HL-60 (cell line): Measurements from ENCODE around the gene MGAT4A.

ENCODE experiments used
- CTCF ChIP-seq: IDR thresholded peaks from one replicate; pipeline ENCODE4 v1.5.1; 2011; ENCODE audit warnings: low read length, control low read depth, inconsistent platforms; ENCODE audit not compliant: insufficient read depth
- POLR2AphosphoS5 ChIP-seq: IDR thresholded peaks from 2 replicates; pipeline ENCODE4 v1.6.1; 2012; ENCODE audit warnings: low read depth

DNA sequence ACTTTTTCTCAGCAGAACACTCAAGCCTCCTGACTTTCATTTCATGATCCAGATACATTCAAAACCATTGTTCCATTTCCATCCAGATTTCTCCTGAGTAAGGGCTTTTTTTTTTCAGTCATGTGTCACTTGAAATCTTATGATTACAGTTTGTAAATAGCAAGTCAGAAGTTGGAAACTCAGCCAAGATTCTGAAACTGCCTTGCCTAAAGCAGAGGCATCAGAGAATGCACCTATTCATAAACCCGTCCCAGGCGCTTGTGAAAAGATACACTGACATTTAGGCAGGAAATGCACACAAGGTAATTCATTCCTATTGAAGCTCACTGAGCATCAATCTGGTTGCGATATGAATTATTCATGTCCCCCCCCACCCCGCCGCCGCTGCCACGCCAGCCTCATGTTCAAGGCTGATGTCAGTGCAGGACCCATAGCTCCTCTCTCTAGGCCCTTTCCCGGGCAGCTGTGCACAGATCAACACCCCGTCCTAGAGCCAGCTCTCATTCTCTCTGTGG, 30.4 kb upstream of the MGAT4A start:
- TF ChIP-seq CTCF = no peak
- TF ChIP-seq POLR2AphosphoS5 = no peak
